AG04449 (cell line): ENCODE results near the gene CPLANE2.

Source experiments
- CTCF ChIA-PET: fragments of 350-600 bp; formaldehyde crosslinking; extraction: SDS; loops from one replicate; lab custom pipeline; 2021; ENCODE audit warnings: antibody characterized with exemption; lab: Yijun Ruan, JAX
- POLR2A ChIA-PET: fragments of 400-600, 350-600 bp; formaldehyde crosslinking; extraction: SDS; loops from one replicate; lab custom pipeline; 2020; ENCODE audit warnings: antibody characterized with exemption, inconsistent platforms; lab: Yijun Ruan, JAX
- DNase-seq: peaks from one replicate; pipeline ENCODE4 v3.0.0-alpha.2; 2010; ENCODE audit warnings: low read depth, low spot score
- H3K4me3 ChIP-seq: 2 replicates; pipeline ENCODE4 v1.5.1; 2011; ENCODE audit warnings: low read depth, mild to moderate bottlenecking, control low read depth, low read length
- TF ChIP-seq, protein P1 (sequence below): IDR thresholded peaks from one replicate; pipeline ENCODE4 v1.5.1; 2011; ENCODE audit warnings: mild to moderate bottlenecking, moderate library complexity, low read length, control low read depth, inconsistent platforms; ENCODE audit not compliant: insufficient read depth; ENCODE audit errors: missing control alignments

The CPLANE2 gene

DNA sequence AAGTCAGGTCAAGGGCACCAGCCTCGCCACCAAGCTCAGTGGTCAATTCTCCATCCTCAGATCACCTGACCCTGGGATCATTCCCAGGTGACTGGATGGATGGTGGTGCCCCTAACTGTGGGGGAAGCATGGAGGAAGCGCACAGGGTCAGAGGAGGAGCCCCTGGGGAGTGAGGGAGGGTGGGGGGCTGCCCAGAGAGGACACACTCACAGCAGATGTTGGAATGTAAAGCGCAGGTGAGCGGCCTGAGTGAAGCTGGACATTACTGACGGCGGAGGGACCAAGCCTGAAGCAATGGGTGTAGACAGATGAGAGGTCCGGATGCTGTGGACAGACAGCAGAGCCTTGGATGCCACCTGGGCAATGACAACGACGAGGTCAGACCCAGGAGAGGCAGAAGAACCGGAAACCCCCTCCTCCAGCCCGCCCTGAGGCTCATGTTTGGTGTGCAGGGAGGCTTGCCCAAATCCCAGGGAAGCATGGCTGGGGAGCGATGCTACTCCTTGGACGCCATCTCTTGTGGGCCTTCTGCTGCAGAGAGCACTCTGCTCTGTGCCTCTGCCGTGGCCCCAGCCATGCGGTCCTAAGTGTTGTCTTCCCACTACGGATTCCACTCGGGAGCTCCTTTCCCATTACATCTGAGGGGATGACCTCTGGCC lies 5.7 kb upstream of the CPLANE2 start:
- POLR2A ChIA-PET = no interaction called here
- H3K4me3 ChIP-seq = no peak overlapping the region
- no peak for DNase-seq
- TF ChIP-seq, protein P1, sequence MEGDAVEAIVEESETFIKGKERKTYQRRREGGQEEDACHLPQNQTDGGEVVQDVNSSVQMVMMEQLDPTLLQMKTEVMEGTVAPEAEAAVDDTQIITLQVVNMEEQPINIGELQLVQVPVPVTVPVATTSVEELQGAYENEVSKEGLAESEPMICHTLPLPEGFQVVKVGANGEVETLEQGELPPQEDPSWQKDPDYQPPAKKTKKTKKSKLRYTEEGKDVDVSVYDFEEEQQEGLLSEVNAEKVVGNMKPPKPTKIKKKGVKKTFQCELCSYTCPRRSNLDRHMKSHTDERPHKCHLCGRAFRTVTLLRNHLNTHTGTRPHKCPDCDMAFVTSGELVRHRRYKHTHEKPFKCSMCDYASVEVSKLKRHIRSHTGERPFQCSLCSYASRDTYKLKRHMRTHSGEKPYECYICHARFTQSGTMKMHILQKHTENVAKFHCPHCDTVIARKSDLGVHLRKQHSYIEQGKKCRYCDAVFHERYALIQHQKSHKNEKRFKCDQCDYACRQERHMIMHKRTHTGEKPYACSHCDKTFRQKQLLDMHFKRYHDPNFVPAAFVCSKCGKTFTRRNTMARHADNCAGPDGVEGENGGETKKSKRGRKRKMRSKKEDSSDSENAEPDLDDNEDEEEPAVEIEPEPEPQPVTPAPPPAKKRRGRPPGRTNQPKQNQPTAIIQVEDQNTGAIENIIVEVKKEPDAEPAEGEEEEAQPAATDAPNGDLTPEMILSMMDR = no peak
- CTCF ChIA-PET = interaction anchor here (0.8 to 17.7 kb wide), 12 partner anchors 11 to 164 kb away, joined by 3 to 319 read pairs (median 6); partner anchors contain the start of genes ARHGEF19 and FAM131C

DNA sequence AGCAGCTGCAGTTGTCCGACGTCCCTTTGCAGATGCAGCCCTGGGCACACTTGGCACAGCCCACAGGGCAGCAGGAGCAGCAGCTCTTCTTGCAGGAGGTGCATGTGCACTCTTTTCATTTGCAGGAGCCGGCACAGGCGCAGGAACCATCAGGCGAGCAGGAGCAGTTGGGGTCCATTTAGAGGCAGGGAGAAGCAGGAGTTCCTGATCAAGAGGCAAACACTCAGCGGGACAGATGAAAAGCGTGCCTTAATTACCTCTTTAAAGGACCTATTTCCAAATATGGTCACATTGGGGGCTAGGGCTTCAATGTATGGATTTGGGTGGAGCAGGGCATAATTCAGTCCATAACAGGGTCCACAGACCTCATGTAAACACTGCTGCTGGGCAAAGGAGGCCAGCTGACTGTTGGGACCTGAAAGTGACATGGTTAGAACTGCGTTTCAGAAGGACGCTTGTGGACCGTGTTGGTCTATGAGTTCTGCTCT lies 4.3 kb upstream of the CPLANE2 start:
- TF ChIP-seq, protein P1 = no peak
- ChIA-PET CTCF (interaction anchor here (1.1 to 17.7 kb wide), 4 partner anchors 11 to 163 kb away, joined by 3 to 319 read pairs (median 6); partner anchors contain the start of gene FAM131C), POLR2A (no interaction called here)
- H3K4me3 ChIP-seq = no peak overlapping the region
- no peak for DNase-seq

- CTCF ChIA-PET = interaction anchor here (1.2 to 17.7 kb wide), 3 partner anchors 22 to 161 kb away, joined by 4 to 319 read pairs (median 4); partner anchors contain the start of gene FAM131C
- no peak overlapping the region for H3K4me3 ChIP-seq
- DNase-seq = no peak
- POLR2A ChIA-PET = no interaction called here
- TF ChIP-seq, protein P1 = no peak
These were observed 3.0 kb upstream of the CPLANE2 start for GRCh38 chr1:16239972-16240491.

- H3K4me3 ChIP-seq = peak overlapping the region; percentile 75
- no peak for DNase-seq
- ChIA-PET POLR2A (no interaction called here), CTCF (interaction anchor here (0.5 to 17.7 kb wide), 8 partner anchors 11 to 159 kb away, joined by 3 to 319 read pairs (median 5); partner anchors contain the start of gene FAM131C)
- TF ChIP-seq, protein P1 = no peak
These were observed 404 bp upstream of the CPLANE2 start for GRCh38 chr1:16237343-16237830.

- H3K4me3 ChIP-seq = peak overlapping the region; percentile 75
- CTCF ChIA-PET = interaction anchor here (0.8 to 17.7 kb wide), 6 partner anchors 8 to 157 kb away, joined by 3 to 319 read pairs (median 8); partner anchors contain the start of gene FAM131C
- POLR2A ChIA-PET = no interaction called here
- TF ChIP-seq, protein P1 = peak; percentile 11
- no peak for DNase-seq
These were observed 956 bp downstream of the CPLANE2 start for GRCh38 chr1:16235944-16236510.

GRCh38 chr1:16235347-16235746 lies 1.6 kb downstream of the CPLANE2 start:
- TF ChIP-seq, protein P1 = no peak
- no peak overlapping the region for H3K4me3 ChIP-seq
- POLR2A ChIA-PET = no interaction called here
- CTCF ChIA-PET = interaction anchor here (0.8 to 17.7 kb wide), 5 partner anchors 9 to 157 kb away, joined by 3 to 319 read pairs (median 11); partner anchors contain the start of gene FAM131C
- DNase-seq = no peak
